HG03139 (cell line): ENCODE results near the gene SH2D2A.
"Not testable (repeated sequence)": the region's sequence is repeated elsewhere in the genome, so short reads cannot be mapped to it uniquely, and the experiment has no call there.

Experiments
- ATAC-seq: cut with Tn5 transposase; IDR thresholded peaks from one replicate; pipeline ENCODE4 v1.9.1; 2021; ENCODE audit not compliant: unreplicated experiment

The SH2D2A gene

DNA sequence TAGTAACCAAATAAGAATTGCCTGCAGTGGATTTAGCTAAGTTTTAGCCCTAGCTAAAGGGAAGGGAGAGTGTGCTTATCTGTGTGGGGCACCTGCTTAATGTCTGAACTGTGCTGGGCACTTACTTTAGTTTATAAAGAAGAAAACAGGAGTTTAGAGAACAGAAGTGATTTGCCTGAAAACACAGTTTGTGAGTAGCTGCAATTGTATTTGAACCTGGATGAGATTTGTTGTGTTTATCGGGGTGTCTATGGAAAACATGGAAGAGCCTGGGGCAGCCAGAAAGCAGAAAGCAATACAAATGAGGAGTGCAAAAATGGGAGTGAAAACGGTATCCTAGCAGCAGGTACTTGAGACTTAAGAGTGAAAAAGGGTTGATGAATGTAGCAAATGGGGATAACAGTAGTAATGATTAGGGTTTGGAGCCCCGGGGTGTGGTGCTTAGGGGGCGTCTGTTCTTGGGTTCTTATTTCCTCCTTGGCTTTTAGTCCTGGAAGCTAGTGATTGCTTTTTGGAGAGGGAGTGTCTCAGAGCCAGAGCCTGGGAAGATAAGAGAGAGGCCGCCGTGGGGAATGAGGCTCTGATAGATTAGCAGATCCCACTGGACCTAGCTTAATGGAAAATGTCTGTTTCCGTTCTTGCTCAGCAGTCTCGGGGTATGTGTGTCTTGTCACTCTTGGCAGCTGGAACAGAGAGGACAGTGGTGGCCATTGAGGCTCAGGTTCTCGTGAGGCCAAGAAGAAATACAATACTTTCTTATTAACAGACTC is 43.7 kb downstream of the SH2D2A start:
- no peak for ATAC-seq

DNA sequence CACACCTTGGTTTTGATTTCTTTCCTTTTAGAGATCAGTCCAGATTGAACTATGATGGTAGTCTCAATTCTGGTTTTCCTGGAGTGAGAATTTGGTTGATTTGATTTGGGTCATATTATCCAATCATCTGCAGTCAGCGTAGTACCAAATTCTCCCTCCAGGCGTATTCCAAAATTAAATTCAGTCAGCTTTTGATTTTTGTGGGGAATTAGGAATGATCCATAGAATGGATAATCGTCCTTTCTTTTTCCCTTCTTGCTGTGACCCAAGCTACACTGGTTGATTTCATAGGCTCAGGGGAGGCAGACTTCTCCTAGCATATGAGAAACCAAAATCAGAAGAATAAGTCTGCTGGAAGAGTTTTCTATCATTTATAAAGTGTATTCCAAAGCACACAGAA is 44.4 kb downstream of the SH2D2A start:
- ATAC-seq: no peak

- ATAC-seq: no peak
Measured at GRCh38 chr1:156768610-156769295, 47.9 kb downstream of the SH2D2A start.

DNA sequence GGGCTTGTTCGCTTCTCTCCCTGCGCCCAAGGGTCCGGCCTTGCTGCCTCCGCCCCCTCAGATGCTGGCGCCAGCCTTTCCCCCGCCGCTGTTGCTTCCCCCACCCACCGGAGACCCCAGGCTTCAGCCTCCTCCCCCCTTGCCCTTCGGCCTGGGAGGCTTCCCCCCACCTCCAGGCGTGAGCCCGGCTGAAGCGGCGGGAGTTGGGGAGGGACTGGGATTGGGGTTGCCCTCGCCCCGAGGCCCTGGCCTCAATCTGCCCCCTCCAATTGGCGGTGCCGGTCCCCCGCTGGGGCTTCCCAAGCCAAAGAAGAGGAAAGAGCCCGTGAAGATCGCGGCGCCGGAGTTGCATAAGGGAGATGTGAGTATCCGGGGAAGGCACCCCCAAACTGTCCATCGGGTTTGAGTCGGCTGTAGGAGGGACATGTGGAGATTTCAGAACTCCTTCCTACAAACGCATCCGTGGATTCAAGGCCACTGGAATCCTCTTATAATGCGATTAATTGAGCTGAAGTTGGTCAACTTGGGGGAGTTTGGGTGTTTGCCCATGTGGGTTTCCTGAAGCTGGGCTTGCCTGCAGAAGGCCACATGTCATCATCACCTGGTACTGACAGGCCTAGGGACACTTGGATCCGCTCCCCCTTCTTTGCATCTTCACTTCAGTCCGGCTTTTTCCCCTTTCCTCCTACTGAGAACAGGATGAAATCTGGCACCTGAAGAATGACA is 48.6 kb downstream of the SH2D2A start:
- no peak for ATAC-seq

- ATAC-seq: peak; percentile 91
Measured at GRCh38 chr1:156767101-156767878, 49.4 kb downstream of the SH2D2A start, which contains the start of gene PRCC. PRCC (plus strand) TSS chr1:156767535; CDS start chr1:156767772, 237 bp downstream.

DNA sequence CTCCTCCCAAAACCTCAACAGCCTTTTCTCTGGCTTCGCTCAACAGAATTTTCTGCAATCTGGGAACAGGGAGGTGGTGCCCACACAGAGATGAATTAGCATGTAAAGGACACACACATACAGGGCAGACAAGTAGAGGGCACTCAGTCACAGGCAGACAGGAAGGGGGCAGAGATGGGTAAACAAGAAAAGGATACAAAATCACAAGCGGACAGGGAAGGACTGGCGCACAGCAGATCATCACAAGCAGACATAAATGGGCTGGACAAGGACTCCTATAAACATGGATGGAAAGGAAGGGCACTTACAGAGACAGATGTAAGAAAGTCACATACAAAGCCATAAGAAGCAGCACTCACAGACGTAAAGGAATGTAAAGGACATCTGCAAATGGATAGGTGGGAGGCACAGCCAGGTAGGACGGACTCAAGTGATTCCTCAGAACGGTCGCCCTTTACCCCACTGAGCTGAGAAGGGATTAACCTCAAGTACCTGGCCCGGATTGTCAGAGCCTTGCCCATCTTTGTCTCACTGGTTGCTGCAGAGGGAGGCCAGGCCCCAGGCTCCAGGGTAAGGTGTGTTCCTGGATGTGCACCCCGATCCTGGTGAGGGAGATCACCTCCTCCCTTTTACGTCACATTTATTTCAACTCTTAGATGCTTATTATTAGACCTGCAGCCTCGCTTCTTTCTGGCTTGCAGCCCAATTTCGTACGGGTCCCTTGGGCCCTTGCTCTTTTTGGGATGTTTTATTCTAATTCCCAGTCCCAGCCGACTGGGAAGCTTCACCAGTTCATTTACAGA is 50.1 kb downstream of the SH2D2A start:
- ATAC-seq: no peak

DNA sequence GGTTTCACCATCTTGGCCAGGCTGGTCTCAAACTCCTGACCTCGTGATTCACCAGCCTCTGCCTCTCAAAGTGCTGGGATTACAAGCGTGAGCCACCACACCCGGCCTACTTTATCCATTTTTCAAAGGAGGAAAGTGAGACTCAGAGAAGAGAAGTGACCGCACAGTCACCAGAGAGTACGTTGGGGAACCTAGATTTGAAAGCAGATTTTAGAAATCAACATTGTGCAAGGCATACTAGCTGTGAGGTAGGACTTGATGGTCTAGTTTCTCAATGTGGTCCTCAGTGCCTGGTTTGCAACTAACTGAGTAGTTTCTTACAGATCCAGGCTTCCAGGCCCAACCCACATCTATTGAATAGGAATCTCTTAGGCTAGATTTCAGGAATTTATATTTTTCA is 51.0 kb downstream of the SH2D2A start:
- ATAC-seq: no peak

DNA sequence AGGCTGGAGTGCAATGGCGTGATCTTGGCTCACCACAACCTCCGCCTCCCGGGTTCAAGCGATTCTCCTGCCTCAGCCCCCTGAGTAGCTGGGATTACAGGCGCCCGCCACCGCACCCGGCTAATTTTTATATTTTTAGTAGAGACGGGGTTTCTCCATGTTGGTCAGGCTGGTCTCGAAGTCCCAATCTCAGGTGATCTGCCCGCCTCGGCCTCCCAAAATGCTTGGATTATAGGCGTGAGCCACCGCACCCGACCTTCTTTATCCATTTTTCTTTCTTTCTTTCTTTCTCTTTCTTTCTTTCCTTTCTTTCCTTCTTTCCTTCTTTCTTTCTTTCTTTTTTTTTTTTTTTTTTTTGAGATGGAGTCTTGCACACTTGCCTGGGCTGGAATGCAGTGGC is 51.5 kb downstream of the SH2D2A start:
- not testable (repeated sequence) for ATAC-seq

DNA sequence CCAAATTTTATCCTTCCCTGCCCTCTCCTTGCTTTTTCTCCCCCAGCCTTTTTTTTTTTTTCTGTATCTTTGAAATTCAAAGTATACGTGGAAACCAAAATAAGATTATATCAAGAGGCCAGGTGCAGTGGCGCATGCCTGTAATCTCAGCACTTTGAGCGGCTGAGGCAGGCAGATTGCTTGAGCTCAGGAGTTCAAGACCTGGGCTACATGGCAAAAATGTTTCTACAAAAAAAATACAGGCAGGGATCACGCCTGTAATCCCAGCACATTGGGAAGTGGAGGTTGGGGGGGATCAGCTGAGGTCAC is 55.9 kb downstream of the SH2D2A start:
- no peak for ATAC-seq

DNA sequence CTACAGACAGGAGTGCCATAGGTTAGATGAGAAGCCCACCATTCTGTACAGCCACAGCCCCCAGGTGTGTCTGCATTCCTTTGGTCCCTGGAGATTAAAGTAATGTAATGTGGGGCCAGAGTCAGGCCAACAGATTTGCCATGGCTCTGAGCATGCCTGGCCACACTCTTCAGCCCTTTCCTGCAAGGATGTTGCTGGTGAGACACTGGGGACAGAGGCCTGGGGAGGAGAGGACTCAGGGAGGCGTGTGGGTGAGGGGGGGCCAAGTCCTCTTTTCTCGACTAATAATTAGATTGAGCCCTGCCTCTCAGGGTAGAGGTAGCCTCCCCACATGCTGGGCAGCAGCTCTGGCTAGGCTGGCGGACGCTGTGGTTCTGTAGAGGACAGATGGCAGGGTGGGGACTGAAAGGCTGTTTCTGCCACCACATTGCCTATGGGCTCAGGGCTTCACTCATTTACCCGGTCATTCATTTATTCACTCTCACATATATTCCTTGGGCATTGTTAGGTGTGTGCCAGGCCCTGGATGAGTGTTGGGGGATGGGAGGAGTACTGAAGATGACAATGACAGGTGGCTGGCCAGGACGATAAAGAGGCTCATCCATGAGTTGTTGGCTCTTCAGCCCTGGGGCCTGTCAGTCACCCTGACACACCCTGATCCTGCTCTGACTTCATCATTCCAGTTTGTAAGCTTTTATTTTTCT is 56.4 kb downstream of the SH2D2A start:
- no peak for ATAC-seq

- not testable (repeated sequence) for ATAC-seq
Measured at GRCh38 chr1:156757572-156758253, 58.9 kb downstream of the SH2D2A start.

DNA sequence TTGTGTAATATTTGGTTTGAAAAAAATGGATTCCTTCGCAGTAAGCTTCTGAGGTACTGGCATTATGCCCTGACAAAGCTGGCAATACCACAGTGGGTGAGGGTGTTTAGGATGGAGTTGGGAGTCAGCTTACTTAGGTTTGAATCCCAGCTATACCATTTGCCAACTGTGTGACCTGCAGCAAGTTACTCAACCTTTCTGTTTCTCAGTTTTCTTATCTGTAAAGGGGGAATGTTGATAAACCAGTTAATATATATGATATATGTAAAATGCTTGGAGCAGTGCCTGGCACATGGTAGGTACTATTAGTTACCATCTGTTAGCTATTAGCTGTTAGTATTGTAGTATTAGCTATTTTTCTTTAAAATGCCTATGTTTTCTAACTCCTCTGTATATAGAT is 60.3 kb downstream of the SH2D2A start:
- no peak for ATAC-seq
